Sigmoid colon (tissue), 3 donors: Measurements from ENCODE around the gene FBXL13.

ENCODE experiments used
- CTCF ChIP-seq, 4 experiments: fragments of 450-650 bp in 3 of 4; fragments of 200-600 bp in 1 of 4; IDR thresholded peaks; one replicate each; pipeline ENCODE4 v1.5.1; 2016 to 2019; ENCODE audit warnings: antibody characterized with exemption in 4 of 4, mild to moderate bottlenecking in 3 of 4, moderate library complexity in 2 of 4
- POLR2A ChIP-seq, 2 donors: fragments of 450-650 bp; IDR thresholded peaks; one replicate each; pipeline ENCODE4 v1.6.1; 2016; ENCODE audit warnings: antibody characterized with exemption in 2 of 2, mild to moderate bottlenecking in 2 of 2, moderate library complexity in 2 of 2

GRCh38 chr7:102814025-102814471 is 260.5 kb downstream of the FBXL13 start:
- no peak for TF ChIP-seq CTCF (IDR thresholded peaks at IDR 0.05)
- TF ChIP-seq POLR2A (IDR thresholded peaks at IDR 0.05), result no peak
